Measurements from ENCODE around the gene VWF. TPM values are rescaled to one million over a fixed set of nuclear protein-coding genes. Genes with fewer than 3 reads are reported as not detected.

VWF gene
- total RNA-seq, 1 experiment from 2014 or later: 0.48 TPM

DNA sequence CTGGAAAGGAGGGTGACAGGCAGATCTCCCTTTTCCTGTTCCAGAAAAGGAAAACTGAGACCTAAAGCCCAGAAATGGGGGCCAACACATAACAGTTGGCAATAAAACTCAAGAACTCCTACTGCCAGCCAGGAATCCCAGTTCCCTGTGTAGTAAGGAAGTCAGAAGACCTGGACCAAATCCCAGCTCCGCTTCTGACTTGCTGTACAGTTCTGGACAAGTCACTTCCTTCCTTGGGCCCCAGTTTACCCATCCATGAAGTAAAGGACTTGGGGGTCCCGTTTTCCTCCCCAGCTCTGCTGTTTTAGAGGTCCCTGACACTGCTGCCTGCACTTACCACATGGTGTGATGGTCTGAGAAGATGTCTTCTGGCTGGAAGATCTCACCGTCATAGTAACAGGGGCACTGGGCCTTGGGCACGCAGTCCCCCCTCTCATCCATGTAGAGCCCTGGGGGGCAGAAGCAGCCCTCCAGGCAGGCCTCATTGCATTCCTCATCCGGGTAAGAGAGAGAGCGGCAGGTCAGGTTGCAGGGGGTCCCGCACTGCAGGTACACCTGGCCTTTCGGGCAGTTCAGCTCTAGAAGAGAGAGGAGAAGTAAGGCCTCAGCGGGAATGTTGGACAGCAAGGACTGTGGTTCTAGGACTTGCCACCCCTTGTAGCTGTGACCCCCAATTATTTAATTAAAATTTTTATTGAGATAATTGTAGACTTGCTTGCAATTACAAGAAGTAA, 72.1 kb downstream of the VWF start:
- H3K4me2 ChIP-seq: no peak overlapping the region
- H3K27ac ChIP-seq: no peak overlapping the region
- H3K27me3 ChIP-seq (ENCODE audit: insufficient read depth, low read depth): no peaks in the 10 kb centered on the region
- intact Hi-C loops (cut with micrococcal nuclease; ENCODE audit: unreplicated experiment): no loop called here
- ChIA-PET POLR2A (ENCODE audit: unreplicated experiment) (no interaction called here), CTCF (no interaction called here)
- H3K4me1 ChIP-seq (replicated peaks; ENCODE audit: insufficient read depth): peaks cover 13% of the 10 kb centered on the region; the same call in 1 of the 2 replicates
- BruUV-seq (replicated peaks): no TSS peak
- no peaks in the 10 kb centered on the region for H3K79me2 ChIP-seq (ENCODE audit: low read depth)
- no peaks in the 10 kb centered on the region for H3F3A ChIP-seq (ENCODE audit: insufficient read depth, low read depth)
- H3K9me3 ChIP-seq (ENCODE audit: insufficient read depth, low read depth): no peaks in the 10 kb centered on the region
- H3K36me3 ChIP-seq (ENCODE audit: low read depth): no peaks in the 10 kb centered on the region
- no peaks in the 10 kb centered on the region for H4K20me1 ChIP-seq (ENCODE audit: insufficient read depth)
- H3K9me2 ChIP-seq (ENCODE audit: insufficient read depth): no peaks in the 10 kb centered on the region
- DNase-seq: no peak
- TF ChIP-seq, protein P1, sequence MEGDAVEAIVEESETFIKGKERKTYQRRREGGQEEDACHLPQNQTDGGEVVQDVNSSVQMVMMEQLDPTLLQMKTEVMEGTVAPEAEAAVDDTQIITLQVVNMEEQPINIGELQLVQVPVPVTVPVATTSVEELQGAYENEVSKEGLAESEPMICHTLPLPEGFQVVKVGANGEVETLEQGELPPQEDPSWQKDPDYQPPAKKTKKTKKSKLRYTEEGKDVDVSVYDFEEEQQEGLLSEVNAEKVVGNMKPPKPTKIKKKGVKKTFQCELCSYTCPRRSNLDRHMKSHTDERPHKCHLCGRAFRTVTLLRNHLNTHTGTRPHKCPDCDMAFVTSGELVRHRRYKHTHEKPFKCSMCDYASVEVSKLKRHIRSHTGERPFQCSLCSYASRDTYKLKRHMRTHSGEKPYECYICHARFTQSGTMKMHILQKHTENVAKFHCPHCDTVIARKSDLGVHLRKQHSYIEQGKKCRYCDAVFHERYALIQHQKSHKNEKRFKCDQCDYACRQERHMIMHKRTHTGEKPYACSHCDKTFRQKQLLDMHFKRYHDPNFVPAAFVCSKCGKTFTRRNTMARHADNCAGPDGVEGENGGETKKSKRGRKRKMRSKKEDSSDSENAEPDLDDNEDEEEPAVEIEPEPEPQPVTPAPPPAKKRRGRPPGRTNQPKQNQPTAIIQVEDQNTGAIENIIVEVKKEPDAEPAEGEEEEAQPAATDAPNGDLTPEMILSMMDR (conservative IDR thresholded peaks at IDR 0.05): no peak
- TF ChIP-seq EZH2 (IDR thresholded peaks at IDR 0.05; ENCODE audit: low read depth): no peak
- H2AFZ ChIP-seq: no peak overlapping the region
- no peak overlapping the region for H3K4me3 ChIP-seq

DNA sequence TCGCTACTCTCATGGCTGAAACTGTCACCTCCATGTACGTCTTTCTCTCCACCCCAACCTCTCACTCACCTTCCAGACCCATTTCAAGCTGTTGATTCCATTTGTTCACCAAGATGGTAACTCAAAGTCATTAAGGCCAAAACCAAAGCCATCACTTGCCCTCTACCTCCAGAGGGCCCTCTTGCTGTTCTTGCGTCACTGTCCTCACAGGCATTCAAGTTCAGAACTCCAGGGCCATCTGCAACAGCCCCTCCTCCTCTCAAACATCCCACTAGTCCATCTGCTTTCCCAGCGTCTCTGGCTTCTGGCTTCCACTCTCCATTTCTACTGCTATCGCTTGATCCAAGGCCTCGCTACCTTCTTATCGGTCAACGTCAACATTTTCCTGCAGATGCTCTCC, 74.5 kb downstream of the VWF start:
- Histone ChIP-seq H3K27ac (no peak overlapping the region), H3K4me2 (no peak overlapping the region), H3K27me3 (ENCODE audit: insufficient read depth, low read depth) (no peaks in the 10 kb centered on the region), H3K4me3 (no peak overlapping the region), H3K36me3 (ENCODE audit: low read depth) (no peaks in the 10 kb centered on the region), H3K79me2 (ENCODE audit: low read depth) (no peaks in the 10 kb centered on the region), H3F3A (ENCODE audit: insufficient read depth, low read depth) (no peaks in the 10 kb centered on the region), H3K9me3 (ENCODE audit: insufficient read depth, low read depth) (no peaks in the 10 kb centered on the region), H3K4me1 (replicated peaks; ENCODE audit: insufficient read depth) (peaks cover 14% of the 10 kb centered on the region; the same call in 1 of the 2 replicates), H2AFZ (no peak overlapping the region), H3K9me2 (ENCODE audit: insufficient read depth) (no peaks in the 10 kb centered on the region), H4K20me1 (ENCODE audit: insufficient read depth) (no peaks in the 10 kb centered on the region)
- BruUV-seq (replicated peaks): no TSS peak
- ChIA-PET POLR2A (ENCODE audit: unreplicated experiment) (no interaction called here), CTCF (interaction anchor here (0.7 kb wide), 1 partner anchor 30 kb away, joined by 3 read pairs; no protein-coding TSS in a partner anchor)
- TF ChIP-seq, protein P1 (conservative IDR thresholded peaks at IDR 0.05): no peak
- no peak for TF ChIP-seq EZH2 (IDR thresholded peaks at IDR 0.05; ENCODE audit: low read depth)
- DNase-seq: no peak
- intact Hi-C loops (cut with micrococcal nuclease; ENCODE audit: unreplicated experiment): no loop called here

DNA sequence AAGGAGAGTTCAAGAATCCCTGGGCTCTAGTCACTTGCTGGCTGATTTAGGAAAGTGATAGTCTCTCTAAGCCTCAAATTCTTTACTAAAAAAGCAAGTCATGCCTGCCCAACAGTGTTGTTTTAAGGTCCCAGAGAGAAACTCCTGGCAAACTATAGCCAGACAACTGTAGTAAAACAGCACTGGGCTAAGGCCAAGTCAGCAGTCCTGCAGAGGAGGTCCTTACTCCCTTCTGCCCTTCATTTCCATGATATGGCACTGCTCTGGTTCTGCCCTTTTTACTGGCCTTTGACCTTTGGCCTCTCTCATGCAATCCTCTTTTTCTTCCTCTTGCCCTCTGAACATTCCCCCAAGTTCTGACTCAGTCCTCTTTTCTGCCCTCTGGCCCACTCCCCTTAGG, 74.9 kb downstream of the VWF start:
- Histone ChIP-seq H3K9me3 (ENCODE audit: insufficient read depth, low read depth) (no peaks in the 10 kb centered on the region), H3K4me2 (no peak overlapping the region), H2AFZ (no peak overlapping the region), H3K9me2 (ENCODE audit: insufficient read depth) (no peaks in the 10 kb centered on the region), H3K4me1 (replicated peaks; ENCODE audit: insufficient read depth) (peaks cover 14% of the 10 kb centered on the region), H4K20me1 (ENCODE audit: insufficient read depth) (no peaks in the 10 kb centered on the region), H3F3A (ENCODE audit: insufficient read depth, low read depth) (no peaks in the 10 kb centered on the region), H3K36me3 (ENCODE audit: low read depth) (no peaks in the 10 kb centered on the region), H3K79me2 (ENCODE audit: low read depth) (no peaks in the 10 kb centered on the region), H3K27me3 (ENCODE audit: insufficient read depth, low read depth) (no peaks in the 10 kb centered on the region), H3K4me3 (no peak overlapping the region), H3K27ac (no peak overlapping the region)
- intact Hi-C loops (cut with micrococcal nuclease; ENCODE audit: unreplicated experiment): no loop called here
- no TSS peak for BruUV-seq (replicated peaks)
- no peak for DNase-seq
- ChIA-PET CTCF (no interaction called here), POLR2A (ENCODE audit: unreplicated experiment) (no interaction called here)
- no peak for TF ChIP-seq EZH2 (IDR thresholded peaks at IDR 0.05; ENCODE audit: low read depth)
- TF ChIP-seq, protein P1 (conservative IDR thresholded peaks at IDR 0.05): no peak

Measured in PC-9 (cell line).